Spinal cord (tissue), 10 donors: ENCODE results near the gene ARMC3. TPM values are rescaled to one million over a fixed set of nuclear protein-coding genes. Genes with fewer than 3 reads are reported as not detected.

Experiments used
- DNase-seq, 6 donors: peaks; one replicate each; pipeline versions ENCODE4 v3.0.0 to v3.0.0-alpha.2; 2013 to 2015; ENCODE audit warnings: low spot score in 6 of 6, low read depth in 4 of 6
- H3K27ac ChIP-seq: one replicate; pipeline ENCODE4 v1.5.1; 2013; ENCODE audit warnings: low read depth, low read length, control low read depth
- H3K27me3 ChIP-seq: one replicate; pipeline ENCODE4 v1.6.1; 2013; ENCODE audit warnings: low read length; ENCODE audit not compliant: control insufficient read depth, insufficient read depth
- H3K36me3 ChIP-seq: one replicate; pipeline ENCODE4 v1.6.1; 2013; ENCODE audit warnings: low read length; ENCODE audit not compliant: control insufficient read depth, insufficient read depth
- H3K4me1 ChIP-seq: one replicate; pipeline ENCODE4 v1.6.1; 2013; ENCODE audit warnings: low read length; ENCODE audit not compliant: control insufficient read depth, insufficient read depth
- H3K4me3 ChIP-seq: one replicate; pipeline ENCODE4 v1.5.1; 2013; ENCODE audit warnings: low read depth, low read length, control low read depth
- H3K9me3 ChIP-seq: one replicate; pipeline ENCODE4 v1.6.1; 2013; ENCODE audit warnings: low read length; ENCODE audit not compliant: control insufficient read depth, insufficient read depth
- WGBS: methylation state at CpG from one replicate; pipeline ENCODE4 v1.1.5; 2013; ENCODE audit warnings: missing lambda C conversion rate; ENCODE audit not compliant: insufficient coverage; 5-methylcytosine and 5-hydroxymethylcytosine counted together
- polyA plus RNA-seq, 2 donors: library from polyadenylated mRNA; unstranded; fragments of 120-200 nt; gene quantifications; one replicate each; pipeline ENCODE4 v1.2.1, GENCODE V29; 2013; ENCODE audit not compliant: insufficient read length in 2 of 2
- total RNA-seq, 2 donors: library from RNA; depleted of rRNA in 1 of 2; stranded (reverse); fragments of 120-200 nt in 1 of 2; fragments of >200 nt in 1 of 2; gene quantifications; one replicate each; pipeline versions ENCODE4 v1.2.3 to v1.2.4, GENCODE V29; 2013 to 2014
- donor health status: healthy.

ARMC3 gene
- total and polyA plus RNA-seq, 4 donors: 7.0 to 29.3 (median 10.8) TPM

- no peaks in the 10 kb centered on the region for H3K4me1 ChIP-seq
- H3K27ac ChIP-seq: no peak overlapping the region
- no peak overlapping the region for H3K4me3 ChIP-seq
- no peaks in the 10 kb centered on the region for H3K9me3 ChIP-seq
- H3K27me3 ChIP-seq: no peaks in the 10 kb centered on the region
- DNase-seq: peak in 1 of 6 donors; percentile 20
- WGBS: 87% methylated on average over 3 of the region's 3 CpGs
- no peaks in the 10 kb centered on the region for H3K36me3 ChIP-seq
Measured at GRCh38 chr10:23031318-23031717, 103.5 kb downstream of the ARMC3 start.

- Histone ChIP-seq H3K9me3 (no peaks in the 10 kb centered on the region), H3K27ac (no peak overlapping the region), H3K36me3 (no peaks in the 10 kb centered on the region), H3K27me3 (peaks cover 2% of the 10 kb centered on the region), H3K4me1 (no peaks in the 10 kb centered on the region), H3K4me3 (no peak overlapping the region)
- no peak for DNase-seq
Measured at GRCh38 chr10:23034790-23035189, 106.9 kb downstream of the ARMC3 start.

- no peak overlapping the region for H3K27ac ChIP-seq
- no peaks in the 10 kb centered on the region for H3K36me3 ChIP-seq
Measured at GRCh38 chr10:23035569-23035968, 107.7 kb downstream of the ARMC3 start.

GRCh38 chr10:23037152-23037551 lies 109.3 kb downstream of the ARMC3 start:
- H3K27ac ChIP-seq: no peak overlapping the region
- no peaks in the 10 kb centered on the region for H3K9me3 ChIP-seq
- H3K4me1 ChIP-seq: no peaks in the 10 kb centered on the region
- no peak overlapping the region for H3K4me3 ChIP-seq
- 100% methylated on average over 3 of the region's 10 CpGs for WGBS
- peaks cover 2% of the 10 kb centered on the region for H3K27me3 ChIP-seq
- H3K36me3 ChIP-seq: no peaks in the 10 kb centered on the region
- no peak for DNase-seq

More at GRCh38 chr10:23035569-23035968, 107.7 kb downstream of the ARMC3 start:
- Histone ChIP-seq H3K4me1 (no peaks in the 10 kb centered on the region), H3K4me3 (no peak overlapping the region), H3K9me3 (no peaks in the 10 kb centered on the region), H3K27me3 (peaks cover 2% of the 10 kb centered on the region)
- DNase-seq: no peak

- no peaks in the 10 kb centered on the region for H3K36me3 ChIP-seq
- H3K9me3 ChIP-seq: no peaks in the 10 kb centered on the region
- 38% methylated on average over 3 of the region's 4 CpGs for WGBS
- H3K4me1 ChIP-seq: no peaks in the 10 kb centered on the region
- no peak overlapping the region for H3K27ac ChIP-seq
- H3K27me3 ChIP-seq: peaks cover 2% of the 10 kb centered on the region
- no peak overlapping the region for H3K4me3 ChIP-seq
- DNase-seq: peak in 1 of 6 donors; percentile 9
Measured at GRCh38 chr10:23037561-23037960, 109.7 kb downstream of the ARMC3 start.

GRCh38 chr10:23038172-23038571 lies 110.3 kb downstream of the ARMC3 start:
- no peak for DNase-seq
- no peaks in the 10 kb centered on the region for H3K4me1 ChIP-seq
- H3K4me3 ChIP-seq: no peak overlapping the region
- no peak overlapping the region for H3K27ac ChIP-seq
- WGBS: no CpG with 5 or more reads among the region's 5 CpGs
- peaks cover 2% of the 10 kb centered on the region for H3K27me3 ChIP-seq
- no peaks in the 10 kb centered on the region for H3K36me3 ChIP-seq
- no peaks in the 10 kb centered on the region for H3K9me3 ChIP-seq

GRCh38 chr10:23040002-23040401 lies 112.1 kb downstream of the ARMC3 start:
- no CpG with 5 or more reads among the region's 2 CpGs for WGBS
- Histone ChIP-seq H3K27ac (no peak overlapping the region), H3K9me3 (no peaks in the 10 kb centered on the region), H3K27me3 (peaks cover 2% of the 10 kb centered on the region), H3K4me1 (no peaks in the 10 kb centered on the region), H3K4me3 (no peak overlapping the region), H3K36me3 (no peaks in the 10 kb centered on the region)
- DNase-seq: no peak

- Histone ChIP-seq H3K4me1 (no peaks in the 10 kb centered on the region), H3K27me3 (no peaks in the 10 kb centered on the region), H3K4me3 (no peak overlapping the region), H3K36me3 (no peaks in the 10 kb centered on the region), H3K9me3 (no peaks in the 10 kb centered on the region), H3K27ac (no peak overlapping the region)
- WGBS: 55% methylated on average over 2 of the region's 4 CpGs
- DNase-seq: no peak
Measured at GRCh38 chr10:23046027-23046426, 118.2 kb downstream of the ARMC3 start.

- DNase-seq: no peak
- Histone ChIP-seq H3K36me3 (no peaks in the 10 kb centered on the region), H3K27ac (no peak overlapping the region), H3K4me3 (no peak overlapping the region), H3K9me3 (no peaks in the 10 kb centered on the region), H3K27me3 (no peaks in the 10 kb centered on the region), H3K4me1 (no peaks in the 10 kb centered on the region)
- 67% methylated on average over 6 of the region's 9 CpGs for WGBS
Measured at GRCh38 chr10:23047201-23048050, 119.6 kb downstream of the ARMC3 start.

- H3K4me3 ChIP-seq: no peak overlapping the region
- H3K4me1 ChIP-seq: peaks cover 1% of the 10 kb centered on the region
- no peak for DNase-seq
- H3K36me3 ChIP-seq: no peaks in the 10 kb centered on the region
- WGBS: 100% methylated on average over 3 of the region's 4 CpGs
- no peak overlapping the region for H3K27ac ChIP-seq
- H3K27me3 ChIP-seq: no peaks in the 10 kb centered on the region
- no peaks in the 10 kb centered on the region for H3K9me3 ChIP-seq
Measured at GRCh38 chr10:23048191-23048590, 120.3 kb downstream of the ARMC3 start.
